Measurements from ENCODE around the gene PDZD7. TPM values are rescaled to one million over a fixed set of nuclear protein-coding genes. Genes with fewer than 3 reads are reported as not detected.

Gene PDZD7
- total and polyA plus RNA-seq, 2 donors from 2014 or later = 1.6 to 1.9 TPM

DNA sequence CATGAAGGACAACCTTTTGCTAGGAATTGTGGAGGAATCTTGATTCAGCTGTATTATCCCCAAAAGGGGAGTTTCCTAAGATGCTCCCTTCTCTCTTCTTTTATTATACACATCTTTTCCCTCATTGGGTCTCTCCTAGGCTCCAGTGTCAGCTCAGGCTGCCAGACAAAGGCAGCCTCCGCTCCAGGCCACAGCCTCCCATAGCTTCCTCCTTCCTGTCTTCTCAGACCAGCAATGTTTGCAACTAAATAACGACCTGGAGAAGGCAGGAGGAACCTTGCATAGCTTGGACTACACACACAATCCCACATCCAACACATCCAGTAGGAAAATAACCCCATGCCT, 12.4 kb upstream of the PDZD7 start:
- FAIRE-seq = no peak
- Histone ChIP-seq H3K4me3 (ENCODE audit: low read length in 3 of 3) (peak overlapping the region; percentile 65 to 83 (median 70)), H3K4me1 (ENCODE audit: control insufficient read depth in 2 of 3, insufficient read depth in 2 of 3, low read depth in 1 of 3, low read length in 3 of 3) (peaks cover 9 to 13% (median 11%) of the 10 kb centered on the region in 3 donors), H3K27me3 (ENCODE audit: control insufficient read depth, insufficient read depth, low read length) (peaks cover 9% of the 10 kb centered on the region), H3K36me3 (ENCODE audit: control insufficient read depth in 2 of 3, insufficient read depth in 3 of 3, low read length in 3 of 3) (peaks cover 0 to 2% (median 0%) of the 10 kb centered on the region in 3 donors), H3K9me3 (ENCODE audit: control insufficient read depth in 2 of 3, insufficient read depth in 1 of 3, low read length in 3 of 3) (no peaks in the 10 kb centered on the region), H3K9ac (ENCODE audit: low read length in 3 of 3) (peak overlapping the region; percentile 70 to 93 (median 72)), H3K27ac (ENCODE audit: low read depth in 2 of 2, low read length in 2 of 2) (peak overlapping the region; percentile 90)
- intact Hi-C loops (cut with DNase I) = no loop called here
- no peak for DNase-seq
- TF ChIP-seq, protein P1, sequence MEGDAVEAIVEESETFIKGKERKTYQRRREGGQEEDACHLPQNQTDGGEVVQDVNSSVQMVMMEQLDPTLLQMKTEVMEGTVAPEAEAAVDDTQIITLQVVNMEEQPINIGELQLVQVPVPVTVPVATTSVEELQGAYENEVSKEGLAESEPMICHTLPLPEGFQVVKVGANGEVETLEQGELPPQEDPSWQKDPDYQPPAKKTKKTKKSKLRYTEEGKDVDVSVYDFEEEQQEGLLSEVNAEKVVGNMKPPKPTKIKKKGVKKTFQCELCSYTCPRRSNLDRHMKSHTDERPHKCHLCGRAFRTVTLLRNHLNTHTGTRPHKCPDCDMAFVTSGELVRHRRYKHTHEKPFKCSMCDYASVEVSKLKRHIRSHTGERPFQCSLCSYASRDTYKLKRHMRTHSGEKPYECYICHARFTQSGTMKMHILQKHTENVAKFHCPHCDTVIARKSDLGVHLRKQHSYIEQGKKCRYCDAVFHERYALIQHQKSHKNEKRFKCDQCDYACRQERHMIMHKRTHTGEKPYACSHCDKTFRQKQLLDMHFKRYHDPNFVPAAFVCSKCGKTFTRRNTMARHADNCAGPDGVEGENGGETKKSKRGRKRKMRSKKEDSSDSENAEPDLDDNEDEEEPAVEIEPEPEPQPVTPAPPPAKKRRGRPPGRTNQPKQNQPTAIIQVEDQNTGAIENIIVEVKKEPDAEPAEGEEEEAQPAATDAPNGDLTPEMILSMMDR (IDR thresholded peaks at IDR 0.05; ENCODE audit: borderline replicate concordance, extremely low read depth, insufficient read depth) = no peak

DNA sequence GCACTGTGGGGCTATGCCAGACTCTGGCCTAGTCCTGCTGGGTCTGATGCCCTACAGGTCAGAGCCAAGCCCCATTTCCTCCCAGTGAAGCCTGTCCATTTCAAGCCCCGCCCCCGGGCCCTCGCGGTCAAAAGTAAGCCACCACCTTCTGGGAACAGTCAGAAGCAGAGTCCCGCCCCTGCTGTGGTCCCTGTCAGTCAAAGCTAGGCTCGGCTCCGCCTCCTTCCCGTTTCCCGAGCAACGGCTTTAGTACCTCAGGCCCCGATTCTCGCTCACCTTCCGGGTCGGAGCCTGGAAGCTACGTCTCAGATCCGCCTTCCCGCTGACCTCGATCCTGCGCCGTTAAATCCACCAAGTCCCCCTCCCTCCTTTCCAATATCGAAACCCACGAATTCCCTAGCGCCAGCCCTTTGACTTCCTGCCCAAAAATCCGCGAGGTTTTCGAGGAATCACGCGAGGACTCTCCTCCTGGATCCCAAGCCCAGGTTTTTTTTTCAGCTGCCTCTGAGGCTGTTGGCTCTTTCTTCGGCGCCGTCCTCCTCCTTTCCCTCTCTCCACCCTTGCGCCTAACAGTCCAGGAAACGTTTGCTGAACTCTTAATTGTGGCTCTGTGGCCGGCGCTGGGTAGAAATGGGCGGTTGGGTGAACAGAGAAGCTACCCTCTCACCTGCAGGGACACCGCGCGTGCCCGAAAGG, 11.9 kb upstream of the PDZD7 start:
- H3K4me3 ChIP-seq (ENCODE audit: low read length in 3 of 3) = peak overlapping the region; percentile 65 to 83 (median 70)
- H3K9me3 ChIP-seq (ENCODE audit: control insufficient read depth in 2 of 3, insufficient read depth in 1 of 3, low read length in 3 of 3) = no peaks in the 10 kb centered on the region
- DNase-seq (peak; percentile 96 to 99 (median 98)), FAIRE-seq (peak; percentile 68)
- intact Hi-C loops (cut with DNase I) = no loop called here
- H3K4me1 ChIP-seq (ENCODE audit: control insufficient read depth in 2 of 3, insufficient read depth in 2 of 3, low read depth in 1 of 3, low read length in 3 of 3) = peaks cover 9 to 13% (median 11%) of the 10 kb centered on the region in 3 donors
- TF ChIP-seq, protein P1 (IDR thresholded peaks at IDR 0.05; ENCODE audit: borderline replicate concordance, extremely low read depth, insufficient read depth) = no peak
- H3K27ac ChIP-seq (ENCODE audit: low read depth in 2 of 2, low read length in 2 of 2) = peak overlapping the region; percentile 90
- H3K9ac ChIP-seq (ENCODE audit: low read length in 3 of 3) = peak overlapping the region; percentile 70 to 93 (median 72)
- H3K27me3 ChIP-seq (ENCODE audit: control insufficient read depth, insufficient read depth, low read length) = peaks cover 8% of the 10 kb centered on the region
- peaks cover 0 to 5% (median 3%) of the 10 kb centered on the region in 3 donors for H3K36me3 ChIP-seq (ENCODE audit: control insufficient read depth in 2 of 3, insufficient read depth in 3 of 3, low read length in 3 of 3)

- peaks cover 9 to 13% (median 11%) of the 10 kb centered on the region in 3 donors for H3K4me1 ChIP-seq (ENCODE audit: control insufficient read depth in 2 of 3, insufficient read depth in 2 of 3, low read depth in 1 of 3, low read length in 3 of 3)
- intact Hi-C loops (cut with DNase I) = no loop called here
- TF ChIP-seq, protein P1 (IDR thresholded peaks at IDR 0.05; ENCODE audit: borderline replicate concordance, extremely low read depth, insufficient read depth) = no peak
- H3K36me3 ChIP-seq (ENCODE audit: control insufficient read depth in 2 of 3, insufficient read depth in 3 of 3, low read length in 3 of 3) = peaks cover 0 to 12% (median 8%) of the 10 kb centered on the region in 3 donors
- H3K27me3 ChIP-seq (ENCODE audit: control insufficient read depth, insufficient read depth, low read length) = peaks cover 6% of the 10 kb centered on the region
- DNase-seq (peak in 1 of 5 donors; percentile 7), FAIRE-seq (no peak)
- H3K9ac ChIP-seq (ENCODE audit: low read length in 3 of 3) = peak overlapping the region in 2 of 3 donors; percentile 43 to 93
- H3K4me3 ChIP-seq (ENCODE audit: low read length in 3 of 3) = peak overlapping the region; percentile 54 to 83 (median 65)
- H3K27ac ChIP-seq (ENCODE audit: low read depth in 2 of 2, low read length in 2 of 2) = peak overlapping the region; percentile 90
- H3K9me3 ChIP-seq (ENCODE audit: control insufficient read depth in 2 of 3, insufficient read depth in 1 of 3, low read length in 3 of 3) = no peaks in the 10 kb centered on the region
Observed at GRCh38 chr10:101042118-101042517, 11.2 kb upstream of the PDZD7 start.

All from kidney (tissue), 14 donors.